ENCODE results near the gene FOSL2. TPM values are rescaled to one million over a fixed set of nuclear protein-coding genes. Genes with fewer than 3 reads are reported as not detected.

The FOSL2 gene
- total RNA-seq, 2 donors from 2014 or later, result 1.4 to 3.8 TPM

- peaks cover 2% of the 10 kb centered on the region for H3K4me1 Mint-ChIP-seq
- no peaks in the 10 kb centered on the region for H3K9me3 Mint-ChIP-seq
- no peak overlapping the region for H3K27ac Mint-ChIP-seq
- Histone ChIP-seq H3K4me1 (ENCODE audit: control insufficient read depth, insufficient read depth, low read length) (no peaks in the 10 kb centered on the region), H3K27me3 (ENCODE audit: control insufficient read depth, insufficient read depth, low read length, poor library complexity, severe bottlenecking) (no peaks in the 10 kb centered on the region), H3K27ac (ENCODE audit: low read depth, low read length) (no peak overlapping the region), H3K9me3 (ENCODE audit: control insufficient read depth, low read length) (no peaks in the 10 kb centered on the region), H3K36me3 (ENCODE audit: control insufficient read depth, insufficient read depth, low read length) (no peaks in the 10 kb centered on the region), H3K9ac (ENCODE audit: extremely low read depth, low read length, poor library complexity, severe bottlenecking) (no peak overlapping the region), H3K4me3 (ENCODE audit: low read length) (no peak overlapping the region)
- no peak overlapping the region for H3K4me3 Mint-ChIP-seq
- H3K27me3 Mint-ChIP-seq (ENCODE audit: insufficient read depth), result no peaks in the 10 kb centered on the region
- 90 to 100% methylated on average over 1 to 10 of the region's 10 CpGs for WGBS, 2 experiments (ENCODE audit: insufficient coverage in 1 of 2, insufficient read length in 1 of 2)
- H3K36me3 Mint-ChIP-seq (ENCODE audit: low read depth), result no peaks in the 10 kb centered on the region
- TF ChIP-seq, protein P1, sequence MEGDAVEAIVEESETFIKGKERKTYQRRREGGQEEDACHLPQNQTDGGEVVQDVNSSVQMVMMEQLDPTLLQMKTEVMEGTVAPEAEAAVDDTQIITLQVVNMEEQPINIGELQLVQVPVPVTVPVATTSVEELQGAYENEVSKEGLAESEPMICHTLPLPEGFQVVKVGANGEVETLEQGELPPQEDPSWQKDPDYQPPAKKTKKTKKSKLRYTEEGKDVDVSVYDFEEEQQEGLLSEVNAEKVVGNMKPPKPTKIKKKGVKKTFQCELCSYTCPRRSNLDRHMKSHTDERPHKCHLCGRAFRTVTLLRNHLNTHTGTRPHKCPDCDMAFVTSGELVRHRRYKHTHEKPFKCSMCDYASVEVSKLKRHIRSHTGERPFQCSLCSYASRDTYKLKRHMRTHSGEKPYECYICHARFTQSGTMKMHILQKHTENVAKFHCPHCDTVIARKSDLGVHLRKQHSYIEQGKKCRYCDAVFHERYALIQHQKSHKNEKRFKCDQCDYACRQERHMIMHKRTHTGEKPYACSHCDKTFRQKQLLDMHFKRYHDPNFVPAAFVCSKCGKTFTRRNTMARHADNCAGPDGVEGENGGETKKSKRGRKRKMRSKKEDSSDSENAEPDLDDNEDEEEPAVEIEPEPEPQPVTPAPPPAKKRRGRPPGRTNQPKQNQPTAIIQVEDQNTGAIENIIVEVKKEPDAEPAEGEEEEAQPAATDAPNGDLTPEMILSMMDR (conservative IDR thresholded peaks at IDR 0.05), result no peak
- DNase-seq, result no peak
Observed at GRCh38 chr2:28348149-28348567, 44.5 kb upstream of the FOSL2 start.

DNA sequence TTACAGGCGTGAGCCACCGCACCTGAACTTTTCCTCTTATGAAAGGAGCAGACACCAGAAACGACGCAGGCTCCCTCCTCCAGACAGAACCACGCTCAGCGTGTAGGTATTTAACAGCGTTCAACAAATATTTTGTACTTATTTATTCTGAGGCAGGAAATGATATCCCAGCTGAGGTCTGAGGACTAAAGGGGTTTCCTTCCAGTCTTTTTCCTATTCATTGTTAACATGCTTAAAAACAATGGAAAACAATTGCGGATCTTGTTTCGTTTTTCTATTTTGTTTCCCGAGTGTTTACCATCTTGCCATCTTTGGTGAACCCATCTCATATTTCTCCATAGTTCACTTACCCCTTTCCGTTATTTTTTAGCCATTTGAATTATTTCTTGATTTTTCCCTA is 43.7 kb upstream of the FOSL2 start:
- Histone ChIP-seq H3K9me3 (ENCODE audit: control insufficient read depth, low read length) (no peaks in the 10 kb centered on the region), H3K4me1 (ENCODE audit: control insufficient read depth, insufficient read depth, low read length) (no peaks in the 10 kb centered on the region), H3K4me3 (ENCODE audit: low read length) (no peak overlapping the region), H3K27me3 (ENCODE audit: control insufficient read depth, insufficient read depth, low read length, poor library complexity, severe bottlenecking) (no peaks in the 10 kb centered on the region), H3K9ac (ENCODE audit: extremely low read depth, low read length, poor library complexity, severe bottlenecking) (no peak overlapping the region), H3K36me3 (ENCODE audit: control insufficient read depth, insufficient read depth, low read length) (no peaks in the 10 kb centered on the region), H3K27ac (ENCODE audit: low read depth, low read length) (no peak overlapping the region)
- 95 to 99% methylated on average over 9 to 11 of the region's 11 CpGs for WGBS, 2 experiments (ENCODE audit: insufficient coverage in 1 of 2, insufficient read length in 1 of 2)
- Mint-ChIP-seq H3K9me3 (no peaks in the 10 kb centered on the region), H3K27me3 (ENCODE audit: insufficient read depth) (no peaks in the 10 kb centered on the region), H3K36me3 (ENCODE audit: low read depth) (no peaks in the 10 kb centered on the region), H3K4me1 (no peaks in the 10 kb centered on the region), H3K27ac (no peak overlapping the region), H3K4me3 (no peak overlapping the region)
- no peak for DNase-seq
- TF ChIP-seq, protein P1 (conservative IDR thresholded peaks at IDR 0.05), result no peak

DNA sequence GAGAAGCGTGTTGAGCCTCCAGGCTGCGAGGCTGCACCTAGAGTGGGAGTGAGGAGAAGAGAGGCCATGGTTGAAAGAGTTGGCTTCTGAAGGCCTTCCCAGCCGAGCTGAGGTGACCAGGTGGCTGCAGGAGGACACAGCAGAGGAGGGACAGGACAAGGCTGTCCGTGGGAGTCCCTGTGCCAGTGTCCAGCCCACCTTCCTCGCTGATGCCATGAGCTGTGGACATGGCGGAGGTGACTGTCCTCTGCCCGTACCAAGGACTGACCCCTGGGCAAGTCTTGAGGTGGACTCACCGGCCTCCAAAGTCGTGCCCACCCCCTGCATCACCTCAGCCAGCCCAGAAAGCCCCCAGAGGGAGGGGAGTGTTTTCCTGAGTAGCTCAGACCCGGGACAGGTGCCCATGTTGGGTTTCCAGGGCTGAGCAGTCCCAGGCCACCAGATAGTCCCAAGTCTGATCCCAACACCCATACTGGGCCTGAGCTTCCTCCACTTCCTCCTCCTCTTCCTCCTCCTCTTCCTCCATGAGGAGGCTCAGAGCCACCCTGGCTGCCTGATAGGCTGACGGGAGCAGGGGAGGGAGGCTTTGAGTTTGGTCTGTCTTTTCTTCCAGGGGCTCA is 43.0 kb upstream of the FOSL2 start:
- no peak for DNase-seq
- Histone ChIP-seq H3K9ac (ENCODE audit: extremely low read depth, low read length, poor library complexity, severe bottlenecking) (no peak overlapping the region), H3K27me3 (ENCODE audit: control insufficient read depth, insufficient read depth, low read length, poor library complexity, severe bottlenecking) (no peaks in the 10 kb centered on the region), H3K9me3 (ENCODE audit: control insufficient read depth, low read length) (no peaks in the 10 kb centered on the region), H3K4me3 (ENCODE audit: low read length) (no peak overlapping the region), H3K36me3 (ENCODE audit: control insufficient read depth, insufficient read depth, low read length) (no peaks in the 10 kb centered on the region), H3K27ac (ENCODE audit: low read depth, low read length) (no peak overlapping the region), H3K4me1 (ENCODE audit: control insufficient read depth, insufficient read depth, low read length) (no peaks in the 10 kb centered on the region)
- H3K4me1 Mint-ChIP-seq, result no peaks in the 10 kb centered on the region
- no peak overlapping the region for H3K27ac Mint-ChIP-seq
- no peaks in the 10 kb centered on the region for H3K9me3 Mint-ChIP-seq
- 86 to 100% methylated on average over 4 to 11 of the region's 11 CpGs for WGBS, 2 experiments (ENCODE audit: insufficient coverage in 1 of 2, insufficient read length in 1 of 2)
- no peak overlapping the region for H3K4me3 Mint-ChIP-seq
- H3K27me3 Mint-ChIP-seq (ENCODE audit: insufficient read depth), result no peaks in the 10 kb centered on the region
- no peaks in the 10 kb centered on the region for H3K36me3 Mint-ChIP-seq (ENCODE audit: low read depth)
- TF ChIP-seq, protein P1 (conservative IDR thresholded peaks at IDR 0.05), result no peak

All from endodermal cell (in vitro differentiated cells).